Sigmoid colon (tissue), 7 donors: ENCODE data around the gene TEX19. TPM values are rescaled to one million over a fixed set of nuclear protein-coding genes. Genes with fewer than 3 reads are reported as not detected.

Experiments used
- DNase-seq: peaks from one replicate; pipeline ENCODE4 v3.0.0-alpha.2; 2019
- H3K27ac ChIP-seq, 4 donors: fragments of 200-600 bp; sonication (generic); one replicate each; pipeline ENCODE4 v1.5.1; 2016 to 2019; ENCODE audit warnings: mild to moderate bottlenecking in 1 of 4
- H3K27me3 ChIP-seq, 3 donors: fragments of 200-600 bp; sonication (generic); one replicate each; pipeline ENCODE4 v1.5.1; 2019; ENCODE audit warnings: mild to moderate bottlenecking in 1 of 3
- H3K36me3 ChIP-seq, 4 donors: fragments of 200-600 bp; sonication (generic); one replicate each; pipeline ENCODE4 v1.5.1; 2016 to 2019
- H3K4me1 ChIP-seq, 4 donors: fragments of 200-600 bp; sonication (generic); one replicate each; pipeline ENCODE4 v1.5.1; 2017 to 2019
- H3K4me3 ChIP-seq, 4 donors: fragments of 200-600 bp; sonication (generic); one replicate each; pipeline ENCODE4 v1.5.1; 2017 to 2019; ENCODE audit warnings: mild to moderate bottlenecking in 2 of 4, moderate library complexity in 1 of 4
- H3K9me3 ChIP-seq, 4 donors: fragments of 200-600 bp in 3 of 4; sonication (generic) in 3 of 4; one replicate each; pipeline versions ENCODE4 v1.5.1 to v1.6.1; 2013 to 2019
- EP300 ChIP-seq, 4 donors: sonication (generic); formaldehyde crosslinking; IDR thresholded peaks; one replicate each; pipeline ENCODE4 v1.6.1; 2017; ENCODE audit warnings: antibody characterized with exemption in 4 of 4
- POLR2A ChIP-seq, 2 donors: fragments of 450-650 bp; IDR thresholded peaks; one replicate each; pipeline ENCODE4 v1.6.1; 2016; ENCODE audit warnings: antibody characterized with exemption in 2 of 2, mild to moderate bottlenecking in 2 of 2, moderate library complexity in 2 of 2
- POLR2AphosphoS5 ChIP-seq, 4 donors: sonication (generic); formaldehyde crosslinking; IDR thresholded peaks; one replicate each; pipeline ENCODE4 v1.6.1; 2017; ENCODE audit warnings: antibody characterized with exemption in 4 of 4
- WGBS, 2 donors: extraction: QIAGEN DNeasy Blood & Tissue Kit; methylation state at CpG; one replicate each; pipeline ENCODE4 v1.1.7; 2013; 5-methylcytosine and 5-hydroxymethylcytosine counted together
- intact Hi-C: fragments of 100-400 bp; cut with DNase I; formaldehyde crosslinking; loops from one replicate; pipeline ENCODE4 v1.15.1; 2023
- polyA plus RNA-seq, 3 donors: library from polyadenylated mRNA; stranded (reverse); fragments of 200-250 nt; gene quantifications; one replicate each; pipeline ENCODE4 v1.2.3, GENCODE V29; 2013
- total RNA-seq, 4 donors: library from RNA; depleted of rRNA; stranded (reverse); fragments of >200 nt; gene quantifications; one replicate each; pipeline ENCODE4 v1.1.0, GENCODE V29; 2016
- TF ChIP-seq, protein P1 (sequence below), 4 experiments: fragments of 450-650 bp in 3 of 4; fragments of 200-600 bp in 1 of 4; IDR thresholded peaks; one replicate each; pipeline ENCODE4 v1.5.1; 2016 to 2019; ENCODE audit warnings: antibody characterized with exemption in 4 of 4, mild to moderate bottlenecking in 3 of 4, moderate library complexity in 2 of 4
- donor health status: healthy with polysubstance abuse.
- donor health status: Bipolar disorder and iron deficiency.
- donor health status: healthy.

TEX19 gene
- total and polyA plus RNA-seq, 7 donors: 0.04 TPM; not detected in 6

DNA sequence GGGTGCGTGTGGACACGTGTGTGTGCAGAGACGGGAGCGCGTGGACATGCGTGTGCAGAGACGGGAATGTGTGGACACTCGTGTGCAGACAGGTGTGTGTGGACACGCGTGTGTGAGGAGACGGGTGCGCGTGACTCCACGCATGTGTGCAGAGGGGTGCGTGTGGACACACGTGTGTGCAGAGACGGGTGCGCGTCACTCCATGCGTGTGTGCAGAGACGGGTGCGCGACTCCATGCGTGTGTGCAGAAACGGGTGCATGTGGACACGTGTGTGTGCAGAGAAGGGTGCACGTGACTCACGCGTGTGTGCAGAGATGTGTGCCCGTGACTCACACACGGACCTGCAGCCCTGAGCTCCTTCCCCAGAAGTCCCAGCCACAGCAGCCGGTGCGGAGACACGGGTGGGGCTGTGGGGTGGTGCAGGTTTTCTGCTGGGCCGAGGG lies 39.4 kb upstream of the TEX19 start:
- DNase-seq: no peak
- H3K27me3 ChIP-seq: peaks cover 14 to 23% (median 22%) of the 10 kb centered on the region in 3 donors
- 84 to 95% methylated on average over 35 of the region's 35 CpGs for WGBS, 2 donors

DNA sequence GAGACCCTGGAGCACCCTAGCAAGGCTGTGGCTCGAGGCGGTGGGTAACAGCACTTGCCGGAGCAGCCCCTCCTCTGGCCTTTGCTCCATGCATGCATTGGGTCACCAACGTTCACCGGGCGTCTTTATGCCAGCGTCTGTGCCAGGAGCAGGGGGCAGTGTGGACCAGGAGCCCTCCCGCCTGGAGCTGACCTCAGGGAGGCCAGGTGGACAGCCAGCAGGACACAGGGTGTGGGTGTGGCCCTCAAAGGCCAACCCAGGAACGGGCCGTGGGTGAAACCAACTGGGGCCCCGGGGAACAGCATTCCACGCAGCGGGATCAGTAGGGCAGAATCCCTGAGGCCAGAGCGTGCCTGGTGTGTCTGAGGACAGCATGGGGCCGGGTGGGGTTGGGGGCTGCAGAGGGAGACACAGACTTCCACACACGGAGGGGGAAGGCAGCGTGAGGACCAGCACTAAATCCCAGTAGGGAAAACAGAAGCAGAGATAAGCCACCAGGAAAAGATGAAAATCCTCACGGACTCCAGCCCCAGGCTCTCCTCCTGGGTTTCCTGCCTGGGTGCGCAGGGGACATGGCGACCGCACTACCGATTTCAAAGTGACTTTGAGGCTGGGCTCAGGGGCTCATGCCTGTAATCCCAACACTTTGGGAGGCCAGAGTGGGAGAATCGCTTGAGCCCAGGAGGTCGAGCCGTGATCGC lies 38.8 kb upstream of the TEX19 start:
- Histone ChIP-seq H3K4me1 (peaks cover 0 to 11% (median 6%) of the 10 kb centered on the region in 4 donors), H3K36me3 (peaks cover 0 to 3% (median 0%) of the 10 kb centered on the region in 4 donors), H3K9me3 (no peaks in the 10 kb centered on the region), H3K4me3 (no peak overlapping the region), H3K27ac (no peak overlapping the region), H3K27me3 (peaks cover 8 to 17% (median 15%) of the 10 kb centered on the region in 3 donors)
- intact Hi-C loops: loop anchor here (2.0 kb wide), 2 partner anchors 21 to 115 kb away; no protein-coding TSS in a partner anchor
- TF ChIP-seq POLR2AphosphoS5 (IDR thresholded peaks at IDR 0.05): no peak
- no peak for TF ChIP-seq EP300 (IDR thresholded peaks at IDR 0.05)
- TF ChIP-seq, protein P1, sequence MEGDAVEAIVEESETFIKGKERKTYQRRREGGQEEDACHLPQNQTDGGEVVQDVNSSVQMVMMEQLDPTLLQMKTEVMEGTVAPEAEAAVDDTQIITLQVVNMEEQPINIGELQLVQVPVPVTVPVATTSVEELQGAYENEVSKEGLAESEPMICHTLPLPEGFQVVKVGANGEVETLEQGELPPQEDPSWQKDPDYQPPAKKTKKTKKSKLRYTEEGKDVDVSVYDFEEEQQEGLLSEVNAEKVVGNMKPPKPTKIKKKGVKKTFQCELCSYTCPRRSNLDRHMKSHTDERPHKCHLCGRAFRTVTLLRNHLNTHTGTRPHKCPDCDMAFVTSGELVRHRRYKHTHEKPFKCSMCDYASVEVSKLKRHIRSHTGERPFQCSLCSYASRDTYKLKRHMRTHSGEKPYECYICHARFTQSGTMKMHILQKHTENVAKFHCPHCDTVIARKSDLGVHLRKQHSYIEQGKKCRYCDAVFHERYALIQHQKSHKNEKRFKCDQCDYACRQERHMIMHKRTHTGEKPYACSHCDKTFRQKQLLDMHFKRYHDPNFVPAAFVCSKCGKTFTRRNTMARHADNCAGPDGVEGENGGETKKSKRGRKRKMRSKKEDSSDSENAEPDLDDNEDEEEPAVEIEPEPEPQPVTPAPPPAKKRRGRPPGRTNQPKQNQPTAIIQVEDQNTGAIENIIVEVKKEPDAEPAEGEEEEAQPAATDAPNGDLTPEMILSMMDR (IDR thresholded peaks at IDR 0.05): no peak
- no peak for TF ChIP-seq POLR2A (IDR thresholded peaks at IDR 0.05)
- DNase-seq: no peak
- 41 to 76% methylated on average over 26 of the region's 26 CpGs for WGBS, 2 donors

More for the DNA sequence above, 39.4 kb upstream of the TEX19 start:
- H3K27ac ChIP-seq: no peak overlapping the region
- no peak for TF ChIP-seq POLR2A (IDR thresholded peaks at IDR 0.05)
- no peak for TF ChIP-seq POLR2AphosphoS5 (IDR thresholded peaks at IDR 0.05)
- no peak for TF ChIP-seq EP300 (IDR thresholded peaks at IDR 0.05)
- TF ChIP-seq, protein P1 (IDR thresholded peaks at IDR 0.05): no peak
- no peak overlapping the region for H3K4me3 ChIP-seq
- H3K36me3 ChIP-seq: no peaks in the 10 kb centered on the region
- peaks cover 0 to 11% (median 6%) of the 10 kb centered on the region in 4 donors for H3K4me1 ChIP-seq
- intact Hi-C loops: loop anchor here (2.0 kb wide), 2 partner anchors 21 to 115 kb away; no protein-coding TSS in a partner anchor
- no peaks in the 10 kb centered on the region for H3K9me3 ChIP-seq

- TF ChIP-seq POLR2AphosphoS5 (IDR thresholded peaks at IDR 0.05) (no peak), EP300 (IDR thresholded peaks at IDR 0.05) (no peak), POLR2A (IDR thresholded peaks at IDR 0.05) (no peak)
- TF ChIP-seq, protein P1 (IDR thresholded peaks at IDR 0.05): peak; percentile 82 to 97 (median 90)
- H3K9me3 ChIP-seq: no peaks in the 10 kb centered on the region
- H3K4me1 ChIP-seq: peaks cover 0 to 11% (median 6%) of the 10 kb centered on the region in 4 donors
- H3K36me3 ChIP-seq: peaks cover 0 to 5% (median 0%) of the 10 kb centered on the region in 4 donors
- H3K27ac ChIP-seq: no peak overlapping the region
- peaks cover under 1 to 7% (median 6%) of the 10 kb centered on the region in 3 donors for H3K27me3 ChIP-seq
- no peak for DNase-seq
- 42 to 46% methylated on average over 65 of the region's 65 CpGs for WGBS, 2 donors
- intact Hi-C loops: loop anchor here (1.0 to 2.0 kb wide), 3 partner anchors 22 to 116 kb away; no protein-coding TSS in a partner anchor
- peak overlapping the region in 1 of 4 donors; percentile 25 for H3K4me3 ChIP-seq
Observed at GRCh38 chr17:82320956-82321927, 37.8 kb upstream of the TEX19 start.

DNA sequence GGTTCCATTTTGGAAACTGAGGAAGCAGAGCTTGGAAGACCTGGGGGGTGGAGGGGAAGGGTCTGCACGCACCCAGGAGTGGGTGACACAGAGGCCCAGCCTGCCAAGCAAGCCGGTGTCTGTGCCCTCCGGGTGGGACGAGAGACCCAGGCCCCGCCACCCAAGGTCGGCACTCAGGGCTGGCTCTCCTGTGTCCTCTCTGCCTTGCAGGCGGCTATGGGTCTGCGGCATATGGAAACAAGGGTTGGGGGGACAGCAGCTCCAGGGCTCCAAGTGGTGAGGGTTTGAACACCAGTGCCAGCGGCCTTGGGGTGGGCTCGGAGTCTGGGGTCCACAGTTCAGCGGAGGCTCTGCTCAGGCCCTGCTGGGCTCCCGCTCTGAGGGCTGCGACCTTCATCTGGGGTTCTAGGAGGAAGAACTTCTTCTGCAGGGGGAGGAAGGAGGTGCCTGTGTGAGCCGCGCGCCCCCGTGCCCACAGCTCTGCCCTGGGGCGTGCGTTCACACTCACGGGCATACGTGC lies 37.0 kb upstream of the TEX19 start:
- H3K4me1 ChIP-seq: peaks cover 0 to 9% (median 6%) of the 10 kb centered on the region in 4 donors
- no peaks in the 10 kb centered on the region for H3K27me3 ChIP-seq
- H3K36me3 ChIP-seq: peaks cover 0 to 5% (median 0%) of the 10 kb centered on the region in 4 donors
- H3K27ac ChIP-seq: no peak overlapping the region
- WGBS, 2 donors: 62 to 75% methylated on average over 21 of the region's 21 CpGs
- H3K4me3 ChIP-seq: no peak overlapping the region
- no peak for TF ChIP-seq POLR2AphosphoS5 (IDR thresholded peaks at IDR 0.05)
- TF ChIP-seq POLR2A (IDR thresholded peaks at IDR 0.05): no peak
- TF ChIP-seq, protein P1 (IDR thresholded peaks at IDR 0.05): no peak
- no peak for TF ChIP-seq EP300 (IDR thresholded peaks at IDR 0.05)
- no peaks in the 10 kb centered on the region for H3K9me3 ChIP-seq
- DNase-seq: no peak
- intact Hi-C loops: loop anchor here (1.0 to 2.0 kb wide), 3 partner anchors 23 to 117 kb away; no protein-coding TSS in a partner anchor
